ENCODE data around the gene SPNS2. TPM values are rescaled to one million over a fixed set of nuclear protein-coding genes. Genes with fewer than 3 reads are reported as not detected.

The SPNS2 gene
- total RNA-seq, 1 donor from 2014 or later, result 73.0 TPM

- peak; percentile 84 for DNase-seq
- H3K27me3 Mint-ChIP-seq (ENCODE audit: unreplicated experiment), result peaks cover 24% of the 10 kb centered on the region
- peaks cover 15% of the 10 kb centered on the region for H3K9me3 Mint-ChIP-seq (ENCODE audit: unreplicated experiment)
- peak; percentile 14 for TF ChIP-seq CTCF (IDR thresholded peaks at IDR 0.05; ENCODE audit: partially characterized antibody, unreplicated experiment)
- H3K4me1 Mint-ChIP-seq (ENCODE audit: low read depth, unreplicated experiment), result peaks cover 38% of the 10 kb centered on the region
- H3K27ac Mint-ChIP-seq (ENCODE audit: unreplicated experiment), result peak within 1 kb of the TSS; percentile 92
- H3K36me3 Mint-ChIP-seq (ENCODE audit: unreplicated experiment), result no peaks in the 10 kb centered on the region
- peak within 1 kb of the TSS; percentile 92 for H3K4me3 Mint-ChIP-seq (ENCODE audit: unreplicated experiment)
These were observed 85.6 kb downstream of the SPNS2 start, which contains the start of gene SMTNL2 for GRCh38 chr17:4584101-4584916. SMTNL2 (plus strand) TSS chr17:4584529; CDS start chr17:4584606, 77 bp downstream.

GRCh38 chr17:4584917-4585637, 86.4 kb downstream of the SPNS2 start:
- peak; percentile 53 for DNase-seq
- TF ChIP-seq CTCF (IDR thresholded peaks at IDR 0.05; ENCODE audit: partially characterized antibody, unreplicated experiment), result no peak
- Mint-ChIP-seq H3K9me3 (ENCODE audit: unreplicated experiment) (peaks cover 15% of the 10 kb centered on the region), H3K4me1 (ENCODE audit: low read depth, unreplicated experiment) (peaks cover 38% of the 10 kb centered on the region), H3K36me3 (ENCODE audit: unreplicated experiment) (no peaks in the 10 kb centered on the region), H3K4me3 (ENCODE audit: unreplicated experiment) (peak overlapping the region; percentile 92), H3K27ac (ENCODE audit: unreplicated experiment) (peak overlapping the region; percentile 48), H3K27me3 (ENCODE audit: unreplicated experiment) (peaks cover 22% of the 10 kb centered on the region)

- peaks cover 5% of the 10 kb centered on the region for H3K36me3 Mint-ChIP-seq (ENCODE audit: unreplicated experiment)
- H3K27me3 Mint-ChIP-seq (ENCODE audit: unreplicated experiment), result peaks cover 26% of the 10 kb centered on the region
- peak overlapping the region; percentile 48 for H3K27ac Mint-ChIP-seq (ENCODE audit: unreplicated experiment)
- peaks cover 38% of the 10 kb centered on the region for H3K4me1 Mint-ChIP-seq (ENCODE audit: low read depth, unreplicated experiment)
- TF ChIP-seq CTCF (IDR thresholded peaks at IDR 0.05; ENCODE audit: partially characterized antibody, unreplicated experiment), result no peak
- DNase-seq, result no peak
- H3K9me3 Mint-ChIP-seq (ENCODE audit: unreplicated experiment), result peaks cover 15% of the 10 kb centered on the region
- H3K4me3 Mint-ChIP-seq (ENCODE audit: unreplicated experiment), result peak overlapping the region; percentile 92
These were observed 86.9 kb downstream of the SPNS2 start for GRCh38 chr17:4585638-4585994.

- no peak for TF ChIP-seq CTCF (IDR thresholded peaks at IDR 0.05; ENCODE audit: partially characterized antibody, unreplicated experiment)
- H3K4me3 Mint-ChIP-seq (ENCODE audit: unreplicated experiment), result peak overlapping the region; percentile 92
- H3K36me3 Mint-ChIP-seq (ENCODE audit: unreplicated experiment), result peaks cover 5% of the 10 kb centered on the region
- DNase-seq, result no peak
- H3K9me3 Mint-ChIP-seq (ENCODE audit: unreplicated experiment), result peaks cover 15% of the 10 kb centered on the region
- peaks cover 36% of the 10 kb centered on the region for H3K4me1 Mint-ChIP-seq (ENCODE audit: low read depth, unreplicated experiment)
- H3K27me3 Mint-ChIP-seq (ENCODE audit: unreplicated experiment), result peaks cover 24% of the 10 kb centered on the region
- no peak overlapping the region for H3K27ac Mint-ChIP-seq (ENCODE audit: unreplicated experiment)
These were observed 87.4 kb downstream of the SPNS2 start for GRCh38 chr17:4586043-4586442.

- peaks cover 27% of the 10 kb centered on the region for H3K4me1 Mint-ChIP-seq (ENCODE audit: low read depth, unreplicated experiment)
- no peak for TF ChIP-seq CTCF (IDR thresholded peaks at IDR 0.05; ENCODE audit: partially characterized antibody, unreplicated experiment)
- peaks cover 19% of the 10 kb centered on the region for H3K27me3 Mint-ChIP-seq (ENCODE audit: unreplicated experiment)
These were observed 88.5 kb downstream of the SPNS2 start for GRCh38 chr17:4587195-4587594.

More at GRCh38 chr17:4587195-4587594, 88.5 kb downstream of the SPNS2 start:
- no peak overlapping the region for H3K27ac Mint-ChIP-seq (ENCODE audit: unreplicated experiment)
- H3K36me3 Mint-ChIP-seq (ENCODE audit: unreplicated experiment), result peaks cover 5% of the 10 kb centered on the region
- peaks cover 13% of the 10 kb centered on the region for H3K9me3 Mint-ChIP-seq (ENCODE audit: unreplicated experiment)
- DNase-seq, result no peak
- H3K4me3 Mint-ChIP-seq (ENCODE audit: unreplicated experiment), result no peak overlapping the region

Measured in glutamatergic neuron (in vitro differentiated cells).